SK-N-MC (cell line): Measurements from ENCODE around the gene AFF3.

ENCODE experiments used
- DNase-seq: peaks from one replicate; pipeline ENCODE4 v3.0.0-alpha.2; 2011; ENCODE audit warnings: low read depth, low spot score
- H3K27ac ChIP-seq: fragments of 200-600 bp; sonication (generic); 2 replicates; pipeline ENCODE4 v1.5.1; 2016; ENCODE audit warnings: mixed run types
- H3K36me3 ChIP-seq: fragments of 200-600 bp; sonication (generic); 2 replicates; pipeline ENCODE4 v1.6.1; 2017; ENCODE audit warnings: antibody characterized with exemption, low read length, mixed read lengths; ENCODE audit not compliant: insufficient read depth
- H3K4me3 ChIP-seq: fragments of 200-600 bp; sonication (generic); 2 replicates; pipeline ENCODE4 v1.5.1; 2016
- H3K9ac ChIP-seq: fragments of 200-600 bp; sonication (generic); 2 replicates; pipeline ENCODE4 v1.8.0; 2017; ENCODE audit warnings: mixed run types, mixed read lengths; ENCODE audit not compliant: insufficient read length
- H3K9me3 ChIP-seq: fragments of 200-600 bp; sonication (generic); 2 replicates; pipeline ENCODE4 v1.6.1; 2017; ENCODE audit warnings: low read depth, mild to moderate bottlenecking, antibody characterized with exemption, low read length, moderate library complexity, mixed read lengths
- EZH2 ChIP-seq: fragments of 200-600 bp; sonication (generic); IDR thresholded peaks from one replicate; pipeline ENCODE4 v1.6.1; 2017; ENCODE audit warnings: antibody characterized with exemption
- FOXP2 ChIP-seq: optimal IDR thresholded peaks from 2 replicates; pipeline ENCODE3; 2011; ENCODE audit warnings: mild to moderate bottlenecking, moderate library complexity; ENCODE audit not compliant: insufficient read depth; ENCODE audit errors: extremely low read length, control extremely low read depth
- POLR2AphosphoS5 ChIP-seq: IDR thresholded peaks from 2 replicates; pipeline ENCODE4 v1.6.1; 2012; ENCODE audit warnings: mild to moderate bottlenecking, low read depth, low read length, borderline replicate concordance

The AFF3 gene

DNA sequence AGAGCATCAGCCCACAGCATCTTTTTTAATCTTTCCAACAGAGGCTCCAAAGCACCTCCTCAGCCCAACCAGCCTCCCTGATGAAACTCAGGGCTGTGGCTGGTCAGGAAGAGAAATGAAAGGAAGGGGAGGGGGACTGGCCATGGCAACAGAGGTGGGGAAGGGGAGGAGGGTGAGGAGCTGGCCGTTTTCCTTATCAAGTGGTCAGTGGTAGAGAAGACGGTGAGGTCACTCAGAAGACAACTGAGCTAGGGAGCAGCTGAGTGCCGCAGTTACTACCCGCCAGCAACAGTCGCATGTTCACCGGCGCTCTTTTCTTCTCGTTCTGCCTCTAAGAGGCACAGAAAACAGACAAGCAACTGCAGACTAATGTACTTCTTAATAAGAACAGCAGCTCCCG lies 97.4 kb downstream of the AFF3 start:
- Histone ChIP-seq H3K27ac (no peak overlapping the region), H3K4me3 (no peak overlapping the region), H3K9ac (no peak overlapping the region), H3K36me3 (no peaks in the 10 kb centered on the region), H3K9me3 (no peaks in the 10 kb centered on the region)
- TF ChIP-seq EZH2 (no peak), POLR2AphosphoS5 (no peak), FOXP2 (no peak)
- DNase-seq, result no peak

DNA sequence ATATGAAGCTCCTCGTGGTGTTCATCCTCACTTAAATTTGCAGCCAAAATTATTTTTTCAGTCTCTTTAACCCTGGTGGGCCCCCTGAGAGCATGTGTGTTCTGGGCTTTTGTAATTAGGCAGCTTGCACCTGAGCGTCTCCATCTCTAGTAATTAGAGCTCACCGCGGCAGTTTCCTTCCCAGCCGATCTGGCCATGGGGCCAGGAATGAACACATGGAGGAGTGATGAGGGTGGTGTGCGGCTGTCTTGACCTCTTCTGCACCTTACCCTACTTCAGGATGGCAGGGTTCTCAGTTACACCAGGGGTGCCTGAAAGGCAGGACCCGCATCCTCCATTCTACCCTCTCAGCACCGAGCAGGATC lies 98.5 kb downstream of the AFF3 start:
- no peaks in the 10 kb centered on the region for H3K36me3 ChIP-seq
- no peak overlapping the region for H3K4me3 ChIP-seq
- H3K27ac ChIP-seq, result no peak overlapping the region
- TF ChIP-seq FOXP2 (no peak), POLR2AphosphoS5 (no peak), EZH2 (no peak)
- no peaks in the 10 kb centered on the region for H3K9me3 ChIP-seq
- no peak for DNase-seq
- H3K9ac ChIP-seq, result no peak overlapping the region

DNA sequence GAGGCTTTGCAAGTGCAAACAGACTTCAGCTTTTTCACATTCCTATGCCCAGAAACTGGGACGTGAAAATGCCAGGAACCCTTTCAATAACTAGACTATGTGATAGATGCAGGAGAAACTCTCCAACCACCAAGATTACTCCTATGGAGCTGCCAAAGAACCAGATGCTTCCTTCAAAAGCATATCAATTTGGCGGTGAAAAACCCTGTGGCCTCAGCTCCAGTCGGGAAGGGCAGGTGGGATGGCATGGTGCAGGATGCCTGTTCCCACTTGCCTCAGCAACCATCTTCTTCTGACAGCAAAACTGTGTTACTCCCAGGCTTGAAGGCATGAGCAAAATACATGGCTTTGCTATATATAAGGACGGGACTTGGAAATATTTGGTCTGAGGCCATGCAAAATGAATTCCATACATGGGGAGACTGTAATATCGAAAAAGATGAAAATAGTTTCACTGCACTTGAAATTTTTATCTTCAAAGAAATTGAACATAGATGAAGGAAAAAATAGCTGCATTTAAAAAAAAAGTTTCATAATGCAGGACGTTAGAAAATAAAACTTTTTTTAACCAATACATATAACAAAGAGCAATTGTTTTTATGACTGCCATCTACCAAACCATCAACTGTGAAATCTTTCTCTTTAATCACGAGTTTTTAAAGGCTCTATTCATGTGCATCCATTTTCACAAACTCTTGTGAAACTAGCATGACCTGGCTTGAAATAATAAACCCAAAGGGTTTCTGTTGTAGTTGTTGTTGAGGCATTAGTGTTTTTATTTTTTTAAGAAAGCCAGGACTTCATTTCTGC lies 99.1 kb downstream of the AFF3 start:
- TF ChIP-seq EZH2, result no peak
- no peak for TF ChIP-seq FOXP2
- no peak for TF ChIP-seq POLR2AphosphoS5
- Histone ChIP-seq H3K9ac (no peak overlapping the region), H3K9me3 (no peaks in the 10 kb centered on the region), H3K36me3 (no peaks in the 10 kb centered on the region), H3K27ac (no peak overlapping the region), H3K4me3 (no peak overlapping the region)
- no peak for DNase-seq

DNA sequence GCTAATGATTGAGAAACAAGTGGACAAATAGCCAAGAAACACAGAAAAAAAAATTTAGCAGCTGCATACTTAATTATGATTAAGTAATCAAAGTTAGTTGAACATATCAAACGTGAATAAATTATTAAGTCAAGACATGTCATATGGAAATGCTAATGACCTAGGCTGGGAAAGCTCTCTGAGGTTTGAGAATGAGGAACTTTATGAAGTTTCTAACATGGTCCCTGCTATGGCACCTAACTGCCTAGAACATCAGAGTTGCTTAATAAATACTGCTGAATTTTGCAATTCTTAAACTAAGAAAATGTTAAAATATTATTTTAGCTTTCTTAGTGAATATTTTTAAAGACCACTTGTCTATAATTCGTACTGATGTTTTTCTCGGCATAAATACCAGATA lies 99.8 kb downstream of the AFF3 start:
- Histone ChIP-seq H3K4me3 (no peak overlapping the region), H3K27ac (no peak overlapping the region), H3K9me3 (no peaks in the 10 kb centered on the region), H3K9ac (no peak overlapping the region), H3K36me3 (no peaks in the 10 kb centered on the region)
- TF ChIP-seq POLR2AphosphoS5 (no peak), FOXP2 (no peak), EZH2 (no peak)
- DNase-seq, result no peak

DNA sequence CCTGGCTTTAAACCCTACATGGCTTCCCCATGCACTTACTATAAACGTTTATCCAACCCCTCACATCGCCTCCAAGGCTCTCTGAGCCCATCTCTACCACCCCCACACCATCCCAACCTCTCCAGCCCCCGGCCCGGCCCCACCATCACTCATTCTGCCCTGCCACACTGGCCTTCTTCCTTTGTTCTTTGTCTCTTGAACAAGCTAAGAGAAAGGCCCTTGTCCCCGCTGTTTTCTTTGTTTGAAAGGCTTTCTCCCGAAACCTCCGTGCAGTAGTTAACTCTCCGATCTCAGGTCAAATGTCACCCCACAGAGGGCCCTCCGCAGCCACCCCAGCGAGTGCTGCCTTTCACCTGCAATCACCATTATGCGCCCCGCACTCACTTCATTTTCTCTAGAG lies 100.4 kb downstream of the AFF3 start:
- Histone ChIP-seq H3K36me3 (no peaks in the 10 kb centered on the region), H3K9ac (no peak overlapping the region), H3K9me3 (no peaks in the 10 kb centered on the region), H3K27ac (no peak overlapping the region), H3K4me3 (no peak overlapping the region)
- TF ChIP-seq POLR2AphosphoS5 (no peak), FOXP2 (no peak), EZH2 (no peak)
- no peak for DNase-seq

DNA sequence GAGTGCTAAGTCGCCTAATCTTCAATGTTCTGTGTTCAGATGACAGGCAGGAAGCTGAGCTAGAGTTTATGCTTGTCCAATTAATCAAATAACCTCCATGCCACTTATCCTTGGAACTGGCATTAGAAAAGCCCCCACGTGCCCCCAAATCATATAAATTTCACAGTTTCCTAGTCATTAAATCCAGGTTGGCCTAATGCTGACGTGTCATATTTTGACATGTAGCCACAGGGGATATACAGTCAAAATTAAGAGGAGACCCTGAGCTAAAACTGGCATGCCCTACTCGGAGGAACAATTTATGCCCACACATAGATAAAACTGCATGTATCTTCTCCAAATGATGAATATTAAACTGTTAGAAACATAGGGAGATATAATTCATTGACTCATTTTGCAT lies 101.0 kb downstream of the AFF3 start:
- Histone ChIP-seq H3K27ac (no peak overlapping the region), H3K36me3 (no peaks in the 10 kb centered on the region), H3K9ac (no peak overlapping the region), H3K9me3 (no peaks in the 10 kb centered on the region), H3K4me3 (no peak overlapping the region)
- DNase-seq, result no peak
- TF ChIP-seq POLR2AphosphoS5 (no peak), EZH2 (no peak), FOXP2 (no peak)

DNA sequence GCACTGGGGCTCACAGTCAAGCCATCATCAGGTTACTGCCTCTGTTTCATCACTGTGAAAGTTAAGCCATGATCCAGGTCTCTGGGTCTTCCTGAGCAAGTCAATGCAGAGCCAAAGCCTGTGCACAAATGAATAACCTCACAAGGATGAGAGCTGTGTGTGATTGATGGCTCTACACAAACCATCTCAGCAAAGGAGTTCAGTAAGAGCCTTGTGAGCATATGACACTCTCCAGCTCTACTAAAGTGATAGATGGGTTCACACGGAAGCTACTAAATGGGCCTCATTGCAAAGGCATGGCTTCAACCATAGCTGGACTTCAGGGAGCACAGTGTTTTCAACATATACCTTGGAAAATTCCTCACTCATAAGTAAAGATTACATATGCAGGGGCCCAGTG lies 101.5 kb downstream of the AFF3 start:
- H3K27ac ChIP-seq, result no peak overlapping the region
- H3K9ac ChIP-seq, result no peak overlapping the region
- H3K36me3 ChIP-seq, result no peaks in the 10 kb centered on the region
- no peak for DNase-seq
- H3K4me3 ChIP-seq, result no peak overlapping the region
- TF ChIP-seq EZH2, result no peak
- TF ChIP-seq FOXP2, result no peak
- TF ChIP-seq POLR2AphosphoS5, result no peak
- no peaks in the 10 kb centered on the region for H3K9me3 ChIP-seq

DNA sequence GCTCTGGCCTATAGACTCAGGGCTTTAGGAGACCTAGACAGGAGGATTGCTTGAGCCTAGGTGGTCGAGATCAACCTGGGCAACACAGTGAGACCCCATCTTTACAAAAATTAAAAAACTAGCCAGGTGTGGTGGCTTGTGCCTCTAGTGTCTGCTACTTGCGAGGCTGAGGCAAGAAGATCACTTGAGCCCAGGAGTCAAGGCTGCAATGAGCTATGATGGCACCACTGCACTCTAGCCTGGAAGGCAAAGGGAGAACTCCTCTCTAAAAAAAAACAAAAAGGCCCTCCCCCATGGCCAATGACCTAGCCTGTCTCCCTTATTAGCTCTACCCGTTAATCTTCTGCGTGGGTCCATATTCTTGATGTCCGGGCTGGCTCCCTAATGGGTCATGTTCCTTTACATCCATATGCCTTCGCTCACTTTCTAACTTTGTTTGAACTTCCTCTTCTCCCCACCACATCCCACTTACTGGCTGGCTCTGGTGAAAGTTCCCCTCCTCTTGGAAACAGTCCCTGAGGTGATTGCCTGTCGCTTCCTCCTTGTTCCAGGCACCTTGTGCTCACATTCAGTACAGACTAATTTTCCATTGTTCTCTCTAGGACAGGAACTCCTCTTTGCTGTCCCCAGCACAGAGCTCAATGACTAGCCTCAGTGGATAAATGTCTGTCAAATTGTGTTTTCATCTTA lies 103.0 kb downstream of the AFF3 start:
- TF ChIP-seq EZH2 (no peak), POLR2AphosphoS5 (no peak), FOXP2 (no peak)
- no peak overlapping the region for H3K4me3 ChIP-seq
- DNase-seq, result no peak
- no peaks in the 10 kb centered on the region for H3K9me3 ChIP-seq
- no peak overlapping the region for H3K27ac ChIP-seq
- no peaks in the 10 kb centered on the region for H3K36me3 ChIP-seq
- no peak overlapping the region for H3K9ac ChIP-seq
